Activated B cell treated with CpG ODN at 0.5 μM for 24 hours (primary cell): ENCODE data around the gene PLXNA4. TPM values are rescaled to one million over a fixed set of nuclear protein-coding genes. Genes with fewer than 3 reads are reported as not detected.

Experiments
- ATAC-seq: fragments of 200-7000 bp; cut with Tn5 transposase; one replicate; pipeline ENCODE4 v1.10.0; 2021; ENCODE audit warnings: low read depth, mild to moderate bottlenecking, moderate library complexity
- CTCF ChIA-PET: fragments of 350-600 bp; sonication (Branson Sonifier 250); formaldehyde crosslinking; loops from one replicate; lab custom pipeline; 2021; ENCODE audit warnings: antibody characterized with exemption; lab: Charles Lee
- POLR2A ChIA-PET: fragments of 350-600 bp; sonication (Branson Sonifier 250); formaldehyde crosslinking; loops from one replicate; lab custom pipeline; 2021; ENCODE audit warnings: antibody characterized with exemption; lab: Charles Lee
- DNase-seq: peaks from one replicate; pipeline ENCODE4 v3.0.0; 2022
- H3K27ac Mint-ChIP-seq: one replicate; pipeline ENCODE4 v1.8.0; 2020; ENCODE audit warnings: mixed read lengths
- H3K27me3 Mint-ChIP-seq: one replicate; pipeline ENCODE4 v1.8.0; 2021; ENCODE audit warnings: mixed read lengths
- H3K36me3 Mint-ChIP-seq: one replicate; pipeline ENCODE4 v1.8.0; 2021; ENCODE audit warnings: low read depth, mixed read lengths
- H3K4me1 Mint-ChIP-seq: one replicate; pipeline ENCODE4 v1.8.0; 2021; ENCODE audit warnings: mixed read lengths
- H3K4me3 Mint-ChIP-seq: one replicate; pipeline ENCODE4 v1.8.0; 2020; ENCODE audit warnings: mild to moderate bottlenecking, mixed read lengths
- H3K9me3 Mint-ChIP-seq: one replicate; pipeline ENCODE4 v1.8.0; 2020; ENCODE audit warnings: mixed read lengths
- CTCF ChIP-seq: fragments of 200-600 bp; IDR thresholded peaks from one replicate; pipeline ENCODE4 v1.8.0; 2022; ENCODE audit warnings: antibody characterized with exemption, mild to moderate bottlenecking
- intact Hi-C: fragments of 100-400 bp; cut with micrococcal nuclease; formaldehyde crosslinking; loops from one replicate; pipeline ENCODE4 v1.15.1; 2024
- total RNA-seq: library from RNA; stranded (reverse); gene quantifications from 2 replicates; pipeline ENCODE4 v1.2.3, GENCODE V29; 2022

PLXNA4 gene
- total RNA-seq, 1 donor from 2014 or later: not detected

DNA sequence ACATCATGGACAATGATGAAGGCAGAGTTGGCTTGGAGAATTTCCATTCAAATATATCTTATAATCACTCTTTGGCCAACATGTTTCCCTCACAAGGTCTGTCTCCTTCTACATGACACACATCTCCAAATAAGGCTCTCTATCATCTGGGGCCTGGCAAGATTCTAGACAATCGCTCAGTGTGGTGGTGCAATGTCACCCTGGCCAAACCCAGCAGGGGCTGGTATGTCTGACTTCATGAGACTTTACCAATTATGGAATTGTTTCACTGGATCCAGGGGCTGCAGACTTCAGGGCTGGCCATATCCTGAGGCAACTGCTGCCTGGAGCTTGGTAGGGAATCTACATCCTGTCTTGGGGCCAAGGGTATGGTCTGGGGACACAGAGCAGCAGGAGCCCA is 319.0 kb downstream of the PLXNA4 start:
- ChIA-PET CTCF (no interaction called here), POLR2A (no interaction called here)
- intact Hi-C loops: no loop called here
- H3K27me3 Mint-ChIP-seq: no peaks in the 10 kb centered on the region
- DNase-seq (no peak), ATAC-seq (no peak)
- H3K27ac Mint-ChIP-seq: no peak overlapping the region
- no peak overlapping the region for H3K4me3 Mint-ChIP-seq
- H3K36me3 Mint-ChIP-seq: no peaks in the 10 kb centered on the region
- no peak for TF ChIP-seq CTCF
- H3K4me1 Mint-ChIP-seq: no peaks in the 10 kb centered on the region
- H3K9me3 Mint-ChIP-seq: no peaks in the 10 kb centered on the region

GRCh38 chr7:132256721-132257212 is 319.5 kb downstream of the PLXNA4 start:
- Mint-ChIP-seq H3K4me3 (no peak overlapping the region), H3K9me3 (no peaks in the 10 kb centered on the region), H3K27ac (no peak overlapping the region), H3K36me3 (no peaks in the 10 kb centered on the region), H3K4me1 (no peaks in the 10 kb centered on the region), H3K27me3 (no peaks in the 10 kb centered on the region)
- intact Hi-C loops: no loop called here
- ChIA-PET POLR2A (no interaction called here), CTCF (no interaction called here)
- no peak for ATAC-seq
- DNase-seq: no peak
- TF ChIP-seq CTCF: no peak

DNA sequence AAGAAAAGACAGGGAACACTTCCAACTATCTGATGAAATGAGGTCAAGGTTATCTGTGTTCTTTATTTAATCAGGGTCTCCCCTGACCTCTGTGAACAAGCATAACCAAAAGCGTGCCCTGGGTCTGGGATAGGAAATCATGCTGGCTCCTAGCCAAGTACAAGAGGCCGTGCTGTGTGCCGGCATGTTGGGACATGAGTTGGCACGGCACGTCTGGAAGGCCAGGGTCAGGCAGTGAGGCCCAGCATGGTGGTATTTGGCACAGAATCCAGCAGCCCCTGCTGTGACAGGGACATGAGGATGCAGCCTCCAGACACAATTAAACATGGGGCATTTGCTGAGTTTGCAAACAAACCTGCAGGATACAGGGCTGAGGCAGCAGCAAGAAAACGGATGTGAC is 320.4 kb downstream of the PLXNA4 start:
- DNase-seq (no peak), ATAC-seq (no peak)
- no peak overlapping the region for H3K4me3 Mint-ChIP-seq
- intact Hi-C loops: no loop called here
- H3K27ac Mint-ChIP-seq: no peak overlapping the region
- no peaks in the 10 kb centered on the region for H3K9me3 Mint-ChIP-seq
- no peaks in the 10 kb centered on the region for H3K27me3 Mint-ChIP-seq
- POLR2A ChIA-PET: no interaction called here
- CTCF ChIA-PET: no interaction called here
- no peaks in the 10 kb centered on the region for H3K36me3 Mint-ChIP-seq
- H3K4me1 Mint-ChIP-seq: no peaks in the 10 kb centered on the region
- TF ChIP-seq CTCF: no peak

DNA sequence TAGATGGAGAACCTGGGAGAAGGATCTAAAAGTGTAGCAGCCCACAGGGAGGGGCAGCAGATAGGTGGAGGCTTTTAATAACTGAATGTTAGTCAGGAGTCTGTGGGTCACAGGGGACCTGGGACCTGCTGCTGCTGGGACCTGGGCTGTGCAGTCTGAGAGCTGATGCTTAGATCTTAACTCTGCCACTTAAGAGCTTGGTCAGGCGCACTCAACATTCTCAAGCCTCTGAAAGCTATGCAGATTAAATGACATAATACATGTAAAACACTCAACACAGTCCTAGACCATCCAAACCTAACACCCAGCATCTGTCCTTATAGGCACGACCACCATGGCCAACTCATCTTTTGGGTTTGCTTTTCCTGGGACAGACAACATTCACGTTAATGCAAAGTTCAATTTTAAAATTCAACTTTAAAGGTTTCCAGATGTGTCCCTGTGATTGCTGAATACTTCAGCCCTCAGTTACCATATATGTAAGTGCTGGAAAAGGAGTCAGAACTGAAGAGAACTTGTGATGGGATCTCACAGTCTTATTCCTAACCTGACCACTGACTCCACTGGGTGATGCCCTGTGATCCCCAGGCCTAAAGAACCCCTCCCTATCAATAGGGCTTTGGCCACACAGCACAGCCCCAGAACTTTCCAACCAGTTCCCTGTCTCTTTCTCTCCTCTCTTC is 321.0 kb downstream of the PLXNA4 start:
- CTCF ChIA-PET: no interaction called here
- Mint-ChIP-seq H3K27ac (no peak overlapping the region), H3K4me3 (no peak overlapping the region), H3K4me1 (no peaks in the 10 kb centered on the region), H3K36me3 (no peaks in the 10 kb centered on the region), H3K9me3 (no peaks in the 10 kb centered on the region), H3K27me3 (no peaks in the 10 kb centered on the region)
- ATAC-seq (no peak), DNase-seq (no peak)
- TF ChIP-seq CTCF: no peak
- intact Hi-C loops: no loop called here
- POLR2A ChIA-PET: no interaction called here

- H3K36me3 Mint-ChIP-seq: no peaks in the 10 kb centered on the region
- no peaks in the 10 kb centered on the region for H3K9me3 Mint-ChIP-seq
- CTCF ChIA-PET: no interaction called here
- H3K4me1 Mint-ChIP-seq: no peaks in the 10 kb centered on the region
- no peak for TF ChIP-seq CTCF
- H3K27me3 Mint-ChIP-seq: no peaks in the 10 kb centered on the region
- intact Hi-C loops: no loop called here
- POLR2A ChIA-PET: no interaction called here
- DNase-seq (no peak), ATAC-seq (no peak)
- H3K4me3 Mint-ChIP-seq: no peak overlapping the region
- H3K27ac Mint-ChIP-seq: no peak overlapping the region
Observed at GRCh38 chr7:132254455-132254854, 321.8 kb downstream of the PLXNA4 start.
